ENCODE measurements around the gene MAGOHB. TPM values are rescaled to one million over a fixed set of nuclear protein-coding genes. Genes with fewer than 3 reads are reported as not detected.

The MAGOHB gene
- 64.5 and 66.6 TPM in 2 replicates for total RNA-seq (2021)
- long read RNA-seq, transcript MAGOHB-201 (5 exons, 2,623 nt): major isoform, 75 of 89 reads
- long read RNA-seq, partial matches to known transcripts: 8 of 89 reads
- long read RNA-seq, other reads (novel, unspliced or antisense): 1 of 89 reads

- Histone ChIP-seq H4K8ac (replicated peaks; ENCODE audit: insufficient read length, low read depth, low read length) (no peak within 1 kb of the TSS), H3K23ac (ENCODE audit: insufficient read length, low read depth, low read length) (no peak within 1 kb of the TSS), H3K9me3 (ENCODE audit: control insufficient read depth, low read depth, low read length) (no peaks in the 10 kb centered on the region), H3K79me2 (ENCODE audit: insufficient read depth, low read length) (peaks cover 11% of the 10 kb centered on the region; the same call in 1 of the 2 replicates), H3K4me2 (ENCODE audit: insufficient read depth, insufficient read length, low read length) (peak within 1 kb of the TSS; percentile 86), H4K5ac (ENCODE audit: insufficient read length, low read depth, low read length) (peak within 1 kb of the TSS; percentile 72), H3K14ac (ENCODE audit: insufficient read depth, low read length) (peak within 1 kb of the TSS; percentile 100), H3K27me3 (ENCODE audit: insufficient read depth, low read length) (no peaks in the 10 kb centered on the region), H2AK5ac (ENCODE audit: insufficient read length, low read length) (no peak within 1 kb of the TSS), H3K4ac (ENCODE audit: low read depth, low read length) (peak within 1 kb of the TSS; percentile 13; the same call in 1 of the 2 replicates), H3K56ac (ENCODE audit: insufficient read length, low read depth, low read length) (peak within 1 kb of the TSS; percentile 71), H3K18ac (ENCODE audit: insufficient read length, low read depth, low read length) (peak within 1 kb of the TSS; percentile 99), H3K23me2 (ENCODE audit: insufficient read length, low read depth, low read length, poor library complexity, severe bottlenecking) (peaks cover 4% of the 10 kb centered on the region), H3T11ph (ENCODE audit: low read length) (peak within 1 kb of the TSS; percentile 86), H2BK20ac (ENCODE audit: low read depth, low read length, poor library complexity, severe bottlenecking) (no peak within 1 kb of the TSS), H3K9ac (ENCODE audit: extremely low read depth, insufficient read length, low read length) (peak within 1 kb of the TSS; percentile 99), H4K20me1 (ENCODE audit: control insufficient read depth, insufficient read depth, insufficient read length) (no peaks in the 10 kb centered on the region), H2BK5ac (ENCODE audit: insufficient read length, low read length) (peak within 1 kb of the TSS; percentile 91), H2BK120ac (ENCODE audit: low read depth, low read length, poor library complexity, severe bottlenecking) (peak within 1 kb of the TSS; percentile 83), H3K27ac (ENCODE audit: insufficient read length, low read depth, low read length) (no peak within 1 kb of the TSS), H4K91ac (ENCODE audit: insufficient read length, low read depth, low read length) (no peak within 1 kb of the TSS), H3K4me1 (ENCODE audit: insufficient read depth, low read length) (no peaks in the 10 kb centered on the region), H2BK12ac (ENCODE audit: insufficient read length, low read depth, low read length) (peak within 1 kb of the TSS; percentile 72), H2AFZ (ENCODE audit: low read length) (peak within 1 kb of the TSS; percentile 60), H3K79me1 (ENCODE audit: insufficient read depth, low read depth, low read length, poor library complexity, severe bottlenecking) (no peaks in the 10 kb centered on the region), H2BK15ac (ENCODE audit: low read depth, low read length) (no peak within 1 kb of the TSS)
- WGBS (ENCODE audit: extremely low coverage, insufficient read length, low lambda C conversion rate): no CpG with 5 or more reads among the region's 45 CpGs
- no peak for TF ChIP-seq CTCF (conservative IDR thresholded peaks at IDR 0.05)
- peak within 1 kb of the TSS; percentile 100 for H3K27ac Mint-ChIP-seq
- peak; percentile 98 for DNase-seq
- peaks cover 2% of the 10 kb centered on the region; the same call in 1 of the 2 replicates for H3K27me3 Mint-ChIP-seq (ENCODE audit: low read depth)
- H3K4me1 Mint-ChIP-seq: peaks cover 15 to 18% of the 10 kb centered on the region in 2 experiments
- H3K9me3 Mint-ChIP-seq: peaks cover 0 to 3% of the 10 kb centered on the region in 2 experiments; a peak in 2 of 5 replicates
- peaks cover 6 to 38% (median 36%) of the 10 kb centered on the region in 3 experiments; a peak in 6 of 7 replicates for H3K36me3 Mint-ChIP-seq (ENCODE audit: insufficient read depth in 1 of 3, low read depth in 3 of 3)
- H3K4me3 Mint-ChIP-seq: peak within 1 kb of the TSS; percentile 100
Measured at GRCh38 chr12:10613349-10614055, at the start of gene MAGOHB. Gene MAGOHB (minus strand): TSS chr12:10613609. CDS start chr12:10613532, 77 bp downstream.
